ENCODE measurements around the gene APLN.

Gene APLN

GRCh38 chrX:129597905-129598304, 56.9 kb downstream of the APLN start:
- no peak for DNase-seq (ENCODE audit: low read depth, low spot score)

- no peak for DNase-seq (ENCODE audit: low read depth, low spot score)
Observed at GRCh38 chrX:129596077-129596476, 58.7 kb downstream of the APLN start.
